Measurements from ENCODE around the gene KCNJ6.

KCNJ6 gene

DNA sequence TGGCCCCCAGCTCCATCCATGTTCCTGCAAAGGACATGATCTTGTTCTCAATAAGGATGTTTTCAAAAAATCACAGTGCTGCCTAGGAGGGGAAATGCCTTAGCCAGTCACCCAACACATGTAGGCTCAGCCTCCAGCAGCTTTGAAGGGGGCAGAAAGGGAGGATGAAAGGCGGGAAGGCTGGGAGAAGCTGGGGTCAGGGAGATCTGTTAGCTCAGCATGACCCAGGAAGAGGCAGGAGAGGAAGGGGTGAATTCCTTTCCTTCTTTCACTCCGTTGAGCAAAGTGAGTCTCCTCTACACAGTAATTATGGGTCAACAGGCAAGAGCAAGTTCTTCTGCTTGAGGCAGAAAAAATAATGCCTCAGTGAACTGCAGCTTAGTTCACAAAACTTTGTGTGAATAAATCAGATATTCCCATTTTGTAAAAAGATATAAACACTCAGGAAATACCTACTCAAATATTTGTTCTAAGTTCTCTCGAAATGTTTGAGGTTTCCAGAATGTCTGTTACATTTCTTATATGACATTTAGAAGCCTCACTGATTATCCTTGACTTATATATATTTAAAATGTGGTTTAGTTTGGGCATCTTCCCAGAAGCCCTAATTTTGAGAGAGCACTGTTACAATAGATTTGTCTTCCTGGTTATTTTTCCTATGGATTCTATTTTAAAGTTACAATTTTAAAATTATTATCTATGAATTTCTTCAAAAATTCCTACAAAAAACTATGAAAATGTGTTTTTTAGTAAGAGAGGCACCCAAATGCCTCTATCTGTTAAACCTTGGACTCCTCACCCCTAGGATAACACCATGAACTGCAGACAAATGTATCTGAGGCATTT is 116.8 kb downstream of the KCNJ6 start:
- peaks cover 15 to 20% of the 10 kb centered on the region in 2 experiments for H3K4me1 ChIP-seq (ENCODE audit: control insufficient read depth in 1 of 2, insufficient read depth in 1 of 2, low read depth in 1 of 2, low read length in 1 of 2)

DNA sequence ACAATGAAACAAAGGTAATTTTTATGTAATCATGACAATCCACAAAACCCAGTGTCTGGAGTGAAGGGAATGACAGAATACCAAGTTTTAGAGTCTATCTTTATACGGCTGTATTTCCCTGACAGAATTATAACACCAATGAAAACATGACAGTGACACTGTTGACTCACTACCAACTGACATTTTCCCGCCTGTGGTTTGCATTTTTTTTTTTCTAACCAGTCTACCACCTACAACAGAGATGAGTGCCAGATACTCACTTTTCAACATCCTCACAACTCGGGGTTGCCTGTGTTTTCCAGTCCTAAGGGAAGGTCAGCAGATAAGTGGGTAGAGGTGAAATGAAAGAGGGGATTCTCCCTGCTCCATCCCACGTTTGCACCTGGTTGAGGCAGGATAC is 118.9 kb downstream of the KCNJ6 start:
- Histone ChIP-seq H3K4me3 (ENCODE audit: low read depth in 1 of 2, low read length in 1 of 2) (no peak overlapping the region), H3K27ac (no peak overlapping the region), H3K27me3 (peaks cover 6% of the 10 kb centered on the region), H3K9me3 (no peaks in the 10 kb centered on the region), H3K36me3 (no peaks in the 10 kb centered on the region), H3K4me1 (ENCODE audit: control insufficient read depth in 1 of 2, insufficient read depth in 1 of 2, low read depth in 1 of 2, low read length in 1 of 2) (peaks cover 0 to 3% of the 10 kb centered on the region in 2 experiments)
- TF ChIP-seq, protein P1, sequence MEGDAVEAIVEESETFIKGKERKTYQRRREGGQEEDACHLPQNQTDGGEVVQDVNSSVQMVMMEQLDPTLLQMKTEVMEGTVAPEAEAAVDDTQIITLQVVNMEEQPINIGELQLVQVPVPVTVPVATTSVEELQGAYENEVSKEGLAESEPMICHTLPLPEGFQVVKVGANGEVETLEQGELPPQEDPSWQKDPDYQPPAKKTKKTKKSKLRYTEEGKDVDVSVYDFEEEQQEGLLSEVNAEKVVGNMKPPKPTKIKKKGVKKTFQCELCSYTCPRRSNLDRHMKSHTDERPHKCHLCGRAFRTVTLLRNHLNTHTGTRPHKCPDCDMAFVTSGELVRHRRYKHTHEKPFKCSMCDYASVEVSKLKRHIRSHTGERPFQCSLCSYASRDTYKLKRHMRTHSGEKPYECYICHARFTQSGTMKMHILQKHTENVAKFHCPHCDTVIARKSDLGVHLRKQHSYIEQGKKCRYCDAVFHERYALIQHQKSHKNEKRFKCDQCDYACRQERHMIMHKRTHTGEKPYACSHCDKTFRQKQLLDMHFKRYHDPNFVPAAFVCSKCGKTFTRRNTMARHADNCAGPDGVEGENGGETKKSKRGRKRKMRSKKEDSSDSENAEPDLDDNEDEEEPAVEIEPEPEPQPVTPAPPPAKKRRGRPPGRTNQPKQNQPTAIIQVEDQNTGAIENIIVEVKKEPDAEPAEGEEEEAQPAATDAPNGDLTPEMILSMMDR (IDR thresholded peaks at IDR 0.05), result no peak

More for the DNA sequence above, 116.8 kb downstream of the KCNJ6 start:
- Histone ChIP-seq H3K9me3 (no peaks in the 10 kb centered on the region), H3K4me3 (ENCODE audit: low read depth in 1 of 2, low read length in 1 of 2) (no peak overlapping the region), H3K27ac (no peak overlapping the region), H3K36me3 (no peaks in the 10 kb centered on the region), H3K27me3 (peaks cover 6% of the 10 kb centered on the region)
- TF ChIP-seq, protein P1 (IDR thresholded peaks at IDR 0.05), result no peak

DNA sequence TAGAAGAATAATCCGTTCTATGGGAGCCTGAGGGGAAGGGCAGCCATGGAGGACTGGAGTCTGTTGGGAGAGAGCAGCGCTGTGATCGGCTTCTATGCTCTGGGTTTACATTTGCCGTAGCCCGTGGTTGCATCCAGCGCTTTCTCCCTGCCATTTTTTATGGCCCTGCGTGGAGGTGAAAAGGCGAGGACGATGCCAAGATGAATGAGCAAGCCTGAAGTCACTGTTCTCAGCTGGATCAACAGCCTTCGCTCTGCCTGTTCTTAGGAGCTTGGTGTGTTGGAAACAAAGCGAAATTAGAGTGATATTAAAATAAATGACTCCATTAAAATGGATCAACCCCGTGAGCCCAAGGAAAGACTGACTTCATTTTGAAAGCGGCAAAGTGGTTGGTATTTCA is 120.2 kb downstream of the KCNJ6 start:
- TF ChIP-seq, protein P1 (IDR thresholded peaks at IDR 0.05), result no peak
- H3K27me3 ChIP-seq, result peaks cover 6% of the 10 kb centered on the region
- H3K4me3 ChIP-seq (ENCODE audit: low read depth in 1 of 2, low read length in 1 of 2), result no peak overlapping the region
- no peaks in the 10 kb centered on the region for H3K36me3 ChIP-seq
- H3K4me1 ChIP-seq (ENCODE audit: control insufficient read depth in 1 of 2, insufficient read depth in 1 of 2, low read depth in 1 of 2, low read length in 1 of 2), result peaks cover 0 to 7% of the 10 kb centered on the region in 2 experiments
- H3K9me3 ChIP-seq, result no peaks in the 10 kb centered on the region
- no peak overlapping the region for H3K27ac ChIP-seq

DNA sequence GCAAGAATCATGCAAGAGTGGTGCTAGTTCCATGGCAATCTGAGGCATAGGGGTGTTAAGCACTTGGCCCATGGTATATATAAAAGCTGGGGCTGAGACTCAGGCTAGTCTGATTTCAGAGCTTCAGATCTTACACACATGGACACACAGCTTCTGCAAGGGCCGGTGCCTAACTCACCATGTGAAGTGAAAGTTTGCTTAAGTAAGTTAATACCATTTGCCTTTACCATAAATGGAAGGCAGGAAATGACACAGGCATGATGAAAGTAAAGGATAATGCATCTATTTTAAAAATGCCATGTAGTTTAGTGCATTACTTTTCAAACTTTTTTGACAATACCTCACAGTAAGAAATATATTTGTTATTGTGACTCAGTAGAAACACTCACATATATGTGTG is 122.6 kb downstream of the KCNJ6 start:
- no peaks in the 10 kb centered on the region for H3K27me3 ChIP-seq
- peaks cover 0 to 7% of the 10 kb centered on the region in 2 experiments for H3K4me1 ChIP-seq (ENCODE audit: control insufficient read depth in 1 of 2, insufficient read depth in 1 of 2, low read depth in 1 of 2, low read length in 1 of 2)
- H3K9me3 ChIP-seq, result no peaks in the 10 kb centered on the region
- TF ChIP-seq, protein P1 (IDR thresholded peaks at IDR 0.05), result no peak
- H3K36me3 ChIP-seq, result no peaks in the 10 kb centered on the region
- H3K27ac ChIP-seq, result no peak overlapping the region
- H3K4me3 ChIP-seq (ENCODE audit: low read depth in 1 of 2, low read length in 1 of 2), result no peak overlapping the region

DNA sequence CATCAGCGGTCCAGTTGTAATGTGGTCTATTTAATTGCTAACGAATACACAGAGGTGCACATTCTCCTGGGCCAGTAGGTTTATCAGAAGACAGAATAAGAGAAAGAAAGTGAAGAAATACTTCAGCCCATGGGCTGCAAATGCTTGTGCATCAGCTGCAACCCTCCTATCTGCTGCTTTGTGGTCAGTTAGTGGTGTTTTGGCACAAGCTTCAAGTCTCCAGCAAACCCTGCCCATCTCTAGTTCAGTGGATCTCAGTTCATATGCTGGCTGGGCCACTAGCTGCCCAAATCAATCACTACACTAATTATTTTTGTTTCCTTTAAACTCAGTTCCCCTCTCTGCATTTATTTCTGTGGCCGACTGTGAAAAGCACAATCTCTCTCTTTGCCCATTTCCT is 124.2 kb downstream of the KCNJ6 start:
- Histone ChIP-seq H3K9me3 (no peaks in the 10 kb centered on the region), H3K4me1 (ENCODE audit: control insufficient read depth in 1 of 2, insufficient read depth in 1 of 2, low read depth in 1 of 2, low read length in 1 of 2) (peaks cover 0 to 7% of the 10 kb centered on the region in 2 experiments), H3K36me3 (no peaks in the 10 kb centered on the region), H3K27me3 (no peaks in the 10 kb centered on the region), H3K4me3 (ENCODE audit: low read depth in 1 of 2, low read length in 1 of 2) (no peak overlapping the region), H3K27ac (no peak overlapping the region)
- TF ChIP-seq, protein P1 (IDR thresholded peaks at IDR 0.05), result no peak
